HepG2 (cell line): ENCODE data around the gene ADAD2. TPM values are rescaled to one million over a fixed set of nuclear protein-coding genes. Genes with fewer than 3 reads are reported as not detected.

Source experiments
- AFF4 ChIP-seq: sonication (generic); formaldehyde crosslinking; IDR thresholded peaks from 2 replicates; pipeline ENCODE4 v1.4.0; 2020; ENCODE audit warnings: missing genetic modification reagents
- ELF3 ChIP-seq: IDR thresholded peaks from 2 replicates; pipeline ENCODE4 v1.6.1; 2016; ENCODE audit warnings: missing genetic modification reagents, missing compliant biosample characterization
- IRF9 ChIP-seq: sonication (generic); formaldehyde crosslinking; IDR thresholded peaks from 2 replicates; pipeline ENCODE4 v1.8.0; 2022; ENCODE audit warnings: missing genetic modification reagents, mild to moderate bottlenecking, borderline replicate concordance
- POLR2AphosphoS5 ChIP-seq: IDR thresholded peaks from 2 replicates; pipeline ENCODE4 v1.6.1; 2012; ENCODE audit warnings: low read depth, low read length
- RARG ChIP-seq: sonication (generic); formaldehyde crosslinking; IDR thresholded peaks from 2 replicates; pipeline ENCODE4 v1.4.0; 2020; ENCODE audit warnings: low read depth, mild to moderate bottlenecking, missing genetic modification reagents
- RXRA ChIP-seq: sonication (generic); formaldehyde crosslinking; IDR thresholded peaks from 2 replicates; pipeline ENCODE4 v1.5.1; 2020; ENCODE audit warnings: missing genetic modification reagents
- SPEN ChIP-seq: sonication (generic); formaldehyde crosslinking; IDR thresholded peaks from 2 replicates; pipeline ENCODE4 v1.5.1; 2020; ENCODE audit warnings: low read depth, mild to moderate bottlenecking, missing genetic modification reagents
- TBL1XR1 ChIP-seq: fragments of 150-350 bp; IDR thresholded peaks from 2 replicates; pipeline ENCODE4 v1.6.1; 2014; ENCODE audit warnings: borderline replicate concordance, low read length; ENCODE audit not compliant: partially characterized antibody
- ZBTB20 ChIP-seq: sonication (generic); formaldehyde crosslinking; IDR thresholded peaks from 2 replicates; pipeline ENCODE4 v1.8.1; 2023; ENCODE audit warnings: missing genetic modification reagents, low read depth, mild to moderate bottlenecking, borderline replicate concordance
- ZNF407 ChIP-seq: sonication (generic); formaldehyde crosslinking; IDR thresholded peaks from one replicate; pipeline ENCODE4 v1.5.1; 2020; ENCODE audit warnings: mild to moderate bottlenecking, missing genetic modification reagents; ENCODE audit errors: not compliant biosample characterization
- ZNF503 ChIP-seq: sonication (generic); formaldehyde crosslinking; IDR thresholded peaks from 2 replicates; pipeline ENCODE4 v1.4.0; 2020; ENCODE audit warnings: missing genetic modification reagents
- ZNF629 ChIP-seq: sonication (generic); formaldehyde crosslinking; conservative IDR thresholded peaks from 2 replicates; pipeline ENCODE4 v1.5.0; 2020; ENCODE audit warnings: missing genetic modification reagents
- ZSCAN9 ChIP-seq: IDR thresholded peaks from 2 replicates; pipeline ENCODE4 v1.6.1; 2016; ENCODE audit warnings: borderline replicate concordance
- polyA plus RNA-seq, 8 experiments: library from polyadenylated mRNA; depleted of rRNA in 3 of 8; stranded (reverse) in 7 of 8; unstranded in 1 of 8; fragments of >200 nt; fragmentation: Illumina TruSeq in 4 of 8; extraction: Trizol in 4 of 8; gene quantifications; 2 replicates each; pipeline versions ENCODE4 v1.2.1 to v1.2.3, GENCODE V29; 2011 to 2016; ENCODE audit warnings: low read depth in 4 of 8, missing spikeins in 1 of 8, mixed read lengths in 1 of 8; ENCODE audit not compliant: insufficient read depth in 1 of 8
- total RNA-seq, 5 experiments: library from RNA; depleted of rRNA; stranded (reverse); fragments of >200 nt; fragmentation: Illumina TruSeq; extraction: Trizol; gene quantifications; 2 replicates each; pipeline ENCODE4 v1.2.3, GENCODE V29; 2016; ENCODE audit warnings: low read depth in 1 of 5

Gene ADAD2
- total and polyA plus RNA-seq, 2 of the 13 experiments (the other 11 are each of a cell fraction or from before 2014, with no cell fraction given) = not detected

GRCh38 chr16:84186685-84187437 is 4.1 kb upstream of the ADAD2 start, which contains the start of gene TAF1C (continued):
- peak; percentile 86 for TF ChIP-seq ZNF629
- peak; percentile 66 for TF ChIP-seq RXRA (CRISPR knock-in tag)
- TF ChIP-seq ZSCAN9 = peak; percentile 69; the same call in 1 of the 2 replicates
- TF ChIP-seq ZBTB20 = peak; percentile 84; the same call in 1 of the 2 replicates
- TF ChIP-seq SPEN (CRISPR knock-in tag) = peak; percentile 99
- peak; percentile 95 for TF ChIP-seq IRF9 (CRISPR knock-in tag)
- TF ChIP-seq AFF4 (CRISPR knock-in tag) = no peak
- peak; percentile 90 for TF ChIP-seq POLR2AphosphoS5
- peak; percentile 91 for TF ChIP-seq ZNF503
- peak; percentile 89 for TF ChIP-seq ELF3 (CRISPR knock-in tag)
- TF ChIP-seq TBL1XR1 = no peak
- peak; percentile 24 for TF ChIP-seq ZNF407 (CRISPR knock-in tag)
- TF ChIP-seq RARG (CRISPR knock-in tag) = 0 out of 2 replicates have a peak, but pooled peaks have one; percentile 71
